ENCODE measurements around the gene MRPL2.

DNA sequence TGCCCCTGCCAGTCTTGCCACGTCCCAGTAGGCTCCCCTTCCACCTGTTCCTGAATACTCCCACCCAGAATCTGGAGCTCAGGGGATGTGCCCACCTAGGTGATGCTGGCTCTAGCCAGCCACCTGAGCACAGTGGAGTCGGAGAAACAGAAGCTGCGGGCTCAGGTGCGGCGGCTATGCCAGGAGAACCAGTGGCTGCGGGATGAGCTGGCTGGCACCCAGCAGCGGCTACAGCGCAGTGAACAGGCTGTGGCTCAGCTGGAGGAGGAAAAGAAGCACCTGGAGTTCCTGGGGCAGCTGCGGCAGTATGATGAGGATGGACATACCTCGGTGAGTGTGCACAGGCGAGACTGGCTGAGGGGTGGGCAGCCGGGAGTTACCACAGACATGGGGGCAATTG, 3.6 kb upstream of the MRPL2 start:
- TF ChIP-seq, protein P1, sequence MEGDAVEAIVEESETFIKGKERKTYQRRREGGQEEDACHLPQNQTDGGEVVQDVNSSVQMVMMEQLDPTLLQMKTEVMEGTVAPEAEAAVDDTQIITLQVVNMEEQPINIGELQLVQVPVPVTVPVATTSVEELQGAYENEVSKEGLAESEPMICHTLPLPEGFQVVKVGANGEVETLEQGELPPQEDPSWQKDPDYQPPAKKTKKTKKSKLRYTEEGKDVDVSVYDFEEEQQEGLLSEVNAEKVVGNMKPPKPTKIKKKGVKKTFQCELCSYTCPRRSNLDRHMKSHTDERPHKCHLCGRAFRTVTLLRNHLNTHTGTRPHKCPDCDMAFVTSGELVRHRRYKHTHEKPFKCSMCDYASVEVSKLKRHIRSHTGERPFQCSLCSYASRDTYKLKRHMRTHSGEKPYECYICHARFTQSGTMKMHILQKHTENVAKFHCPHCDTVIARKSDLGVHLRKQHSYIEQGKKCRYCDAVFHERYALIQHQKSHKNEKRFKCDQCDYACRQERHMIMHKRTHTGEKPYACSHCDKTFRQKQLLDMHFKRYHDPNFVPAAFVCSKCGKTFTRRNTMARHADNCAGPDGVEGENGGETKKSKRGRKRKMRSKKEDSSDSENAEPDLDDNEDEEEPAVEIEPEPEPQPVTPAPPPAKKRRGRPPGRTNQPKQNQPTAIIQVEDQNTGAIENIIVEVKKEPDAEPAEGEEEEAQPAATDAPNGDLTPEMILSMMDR (IDR thresholded peaks at IDR 0.05 in 2 of 3, conservative IDR thresholded peaks at IDR 0.05 in 1 of 3; ENCODE audit: borderline replicate concordance in 1 of 3, insufficient read depth in 1 of 3, low read depth in 2 of 3, low read length in 2 of 3) = no peak
- TF ChIP-seq POLR2A (IDR thresholded peaks at IDR 0.05; ENCODE audit: borderline replicate concordance, extremely low read depth, insufficient read depth, insufficient read length) = no peak
- no peak for TF ChIP-seq YY1 (IDR thresholded peaks at IDR 0.05; ENCODE audit: extremely low read depth, insufficient replicate concordance, low read depth, low read length)
- TF ChIP-seq, protein P2, sequence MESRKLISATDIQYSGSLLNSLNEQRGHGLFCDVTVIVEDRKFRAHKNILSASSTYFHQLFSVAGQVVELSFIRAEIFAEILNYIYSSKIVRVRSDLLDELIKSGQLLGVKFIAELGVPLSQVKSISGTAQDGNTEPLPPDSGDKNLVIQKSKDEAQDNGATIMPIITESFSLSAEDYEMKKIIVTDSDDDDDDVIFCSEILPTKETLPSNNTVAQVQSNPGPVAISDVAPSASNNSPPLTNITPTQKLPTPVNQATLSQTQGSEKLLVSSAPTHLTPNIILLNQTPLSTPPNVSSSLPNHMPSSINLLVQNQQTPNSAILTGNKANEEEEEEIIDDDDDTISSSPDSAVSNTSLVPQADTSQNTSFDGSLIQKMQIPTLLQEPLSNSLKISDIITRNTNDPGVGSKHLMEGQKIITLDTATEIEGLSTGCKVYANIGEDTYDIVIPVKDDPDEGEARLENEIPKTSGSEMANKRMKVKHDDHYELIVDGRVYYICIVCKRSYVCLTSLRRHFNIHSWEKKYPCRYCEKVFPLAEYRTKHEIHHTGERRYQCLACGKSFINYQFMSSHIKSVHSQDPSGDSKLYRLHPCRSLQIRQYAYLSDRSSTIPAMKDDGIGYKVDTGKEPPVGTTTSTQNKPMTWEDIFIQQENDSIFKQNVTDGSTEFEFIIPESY (IDR thresholded peaks at IDR 0.05; ENCODE audit: extremely low read depth, insufficient replicate concordance, low read length) = no peak
- TF ChIP-seq CEBPB (IDR thresholded peaks at IDR 0.05; ENCODE audit: low read depth) = no peak
- no peak for TF ChIP-seq POLR2AphosphoS5 (IDR thresholded peaks at IDR 0.05; ENCODE audit: low read depth, low read length)
- no peak for TF ChIP-seq ELF1 (IDR thresholded peaks at IDR 0.05; ENCODE audit: borderline replicate concordance, low read depth)
- TF ChIP-seq, protein P3, sequence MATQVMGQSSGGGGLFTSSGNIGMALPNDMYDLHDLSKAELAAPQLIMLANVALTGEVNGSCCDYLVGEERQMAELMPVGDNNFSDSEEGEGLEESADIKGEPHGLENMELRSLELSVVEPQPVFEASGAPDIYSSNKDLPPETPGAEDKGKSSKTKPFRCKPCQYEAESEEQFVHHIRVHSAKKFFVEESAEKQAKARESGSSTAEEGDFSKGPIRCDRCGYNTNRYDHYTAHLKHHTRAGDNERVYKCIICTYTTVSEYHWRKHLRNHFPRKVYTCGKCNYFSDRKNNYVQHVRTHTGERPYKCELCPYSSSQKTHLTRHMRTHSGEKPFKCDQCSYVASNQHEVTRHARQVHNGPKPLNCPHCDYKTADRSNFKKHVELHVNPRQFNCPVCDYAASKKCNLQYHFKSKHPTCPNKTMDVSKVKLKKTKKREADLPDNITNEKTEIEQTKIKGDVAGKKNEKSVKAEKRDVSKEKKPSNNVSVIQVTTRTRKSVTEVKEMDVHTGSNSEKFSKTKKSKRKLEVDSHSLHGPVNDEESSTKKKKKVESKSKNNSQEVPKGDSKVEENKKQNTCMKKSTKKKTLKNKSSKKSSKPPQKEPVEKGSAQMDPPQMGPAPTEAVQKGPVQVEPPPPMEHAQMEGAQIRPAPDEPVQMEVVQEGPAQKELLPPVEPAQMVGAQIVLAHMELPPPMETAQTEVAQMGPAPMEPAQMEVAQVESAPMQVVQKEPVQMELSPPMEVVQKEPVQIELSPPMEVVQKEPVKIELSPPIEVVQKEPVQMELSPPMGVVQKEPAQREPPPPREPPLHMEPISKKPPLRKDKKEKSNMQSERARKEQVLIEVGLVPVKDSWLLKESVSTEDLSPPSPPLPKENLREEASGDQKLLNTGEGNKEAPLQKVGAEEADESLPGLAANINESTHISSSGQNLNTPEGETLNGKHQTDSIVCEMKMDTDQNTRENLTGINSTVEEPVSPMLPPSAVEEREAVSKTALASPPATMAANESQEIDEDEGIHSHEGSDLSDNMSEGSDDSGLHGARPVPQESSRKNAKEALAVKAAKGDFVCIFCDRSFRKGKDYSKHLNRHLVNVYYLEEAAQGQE (IDR thresholded peaks at IDR 0.05; ENCODE audit: low read depth) = no peak
- TF ChIP-seq SP1 (IDR thresholded peaks at IDR 0.05; ENCODE audit: low read depth) = no peak
- TF ChIP-seq SIN3A (IDR thresholded peaks at IDR 0.05; ENCODE audit: low read depth) = no peak
- TF ChIP-seq EZH2 (IDR thresholded peaks at IDR 0.05) = no peak
- TF ChIP-seq JUND (IDR thresholded peaks at IDR 0.05) = no peak
- no peak for TF ChIP-seq RAD21 (IDR thresholded peaks at IDR 0.05; ENCODE audit: low read depth)

All from HCT116 (cell line).